GM12878 (cell line): Measurements from ENCODE around the gene SDF4.

ENCODE experiments used
- BHLHE40 ChIP-seq, 2 experiments: fragments of 450-650 bp in 1 of 2; IDR thresholded peaks; 2 replicates each; pipeline ENCODE4 v1.6.1; 2011 to 2017; ENCODE audit warnings: low read depth in 2 of 2, borderline replicate concordance in 1 of 2, improper control_type of control experiment in 1 of 2, low read length in 1 of 2, mild to moderate bottlenecking in 1 of 2
- CTCF ChIP-seq, 3 experiments: IDR thresholded peaks in 2 of 3; conservative IDR thresholded peaks in 1 of 3; 2 replicates each; pipeline ENCODE4 v1.5.1; 2011; ENCODE audit warnings: low read depth in 3 of 3, low read length in 3 of 3, mild to moderate bottlenecking in 3 of 3, control low read depth in 2 of 3, moderate library complexity in 2 of 3, inconsistent platforms in 1 of 3, mixed read lengths in 1 of 3; ENCODE audit not compliant: control insufficient read depth in 2 of 3, insufficient read depth in 1 of 3; ENCODE audit errors: extremely low read depth in 1 of 3
- EP300 ChIP-seq, 2 experiments: fragments of 150-350 bp in 1 of 2; IDR thresholded peaks; 2 replicates each; pipeline ENCODE4 v1.6.1; 2011 to 2012; ENCODE audit warnings: low read depth in 2 of 2, low read length in 2 of 2, borderline replicate concordance in 1 of 2, improper control_type of control experiment in 1 of 2, inconsistent platforms in 1 of 2; ENCODE audit not compliant: control insufficient read depth in 1 of 2
- FOS ChIP-seq: IDR thresholded peaks from 3 replicates; pipeline ENCODE4 v1.6.1; 2011; ENCODE audit warnings: borderline replicate concordance; ENCODE audit not compliant: insufficient read length; ENCODE audit errors: extremely low read depth
- POLR2A ChIP-seq: IDR thresholded peaks from 2 replicates; pipeline ENCODE4 v1.6.1; 2011; ENCODE audit warnings: low read depth, mild to moderate bottlenecking, low read length
- SMC3 ChIP-seq: IDR thresholded peaks from 2 replicates; pipeline ENCODE4 v1.6.1; 2011; ENCODE audit warnings: low read length, improper control_type of control experiment, borderline replicate concordance
- SUZ12 ChIP-seq: fragments of 200-600 bp; sonication (generic); IDR thresholded peaks from one replicate; pipeline ENCODE4 v1.6.1; 2018; ENCODE audit warnings: antibody characterized with exemption, mild to moderate bottlenecking; ENCODE audit not compliant: unreplicated experiment
- ZNF217 ChIP-seq: fragments of 450-650 bp; IDR thresholded peaks from 2 replicates; pipeline ENCODE4 v1.6.1; 2017; ENCODE audit warnings: antibody characterized with exemption, mild to moderate bottlenecking
- ZNF274 ChIP-seq: IDR thresholded peaks from one replicate; pipeline ENCODE4 v1.8.0; 2011; ENCODE audit not compliant: insufficient read length, insufficient read depth
- TF ChIP-seq, protein P1 (sequence below): IDR thresholded peaks from 2 replicates; pipeline ENCODE4 v1.6.1; 2011; ENCODE audit warnings: low read depth, low read length, improper control_type of control experiment, borderline replicate concordance
- TF ChIP-seq, protein P2 (sequence below): IDR thresholded peaks from 2 replicates; pipeline ENCODE4 v1.6.1; 2012; ENCODE audit warnings: low read depth, low read length, improper control_type of control experiment
- TF ChIP-seq, protein P3 (sequence below): IDR thresholded peaks from 2 replicates; pipeline ENCODE4 v1.6.1; 2012; ENCODE audit warnings: low read length, inconsistent platforms
- TF ChIP-seq, protein P4 (sequence below): IDR thresholded peaks from 2 replicates; pipeline ENCODE4 v1.6.1; 2011; ENCODE audit warnings: low read depth, mild to moderate bottlenecking, low read length, moderate library complexity, borderline replicate concordance; ENCODE audit errors: extremely low read depth

GRCh38 chr1:1242461-1243265 lies 10.9 kb upstream of the SDF4 start:
- TF ChIP-seq CTCF (IDR thresholded peaks at IDR 0.05 in 2 of 3, conservative IDR thresholded peaks at IDR 0.05 in 1 of 3; ENCODE audit: control insufficient read depth in 2 of 3, extremely low read depth in 1 of 3, insufficient read depth in 1 of 3, low read depth in 3 of 3, low read length in 3 of 3) (no peak), FOS (no peak), ZNF274 (no peak), SMC3 (no peak), EP300 (IDR thresholded peaks at IDR 0.05; ENCODE audit: borderline replicate concordance in 1 of 2, control insufficient read depth in 1 of 2, low read depth in 2 of 2, low read length in 2 of 2) (no peak), POLR2A (no peak), BHLHE40 (IDR thresholded peaks at IDR 0.05; ENCODE audit: borderline replicate concordance in 1 of 2, low read depth in 2 of 2, low read length in 1 of 2) (no peak), ZNF217 (no peak), SUZ12 (no peak)
- TF ChIP-seq, protein P1, sequence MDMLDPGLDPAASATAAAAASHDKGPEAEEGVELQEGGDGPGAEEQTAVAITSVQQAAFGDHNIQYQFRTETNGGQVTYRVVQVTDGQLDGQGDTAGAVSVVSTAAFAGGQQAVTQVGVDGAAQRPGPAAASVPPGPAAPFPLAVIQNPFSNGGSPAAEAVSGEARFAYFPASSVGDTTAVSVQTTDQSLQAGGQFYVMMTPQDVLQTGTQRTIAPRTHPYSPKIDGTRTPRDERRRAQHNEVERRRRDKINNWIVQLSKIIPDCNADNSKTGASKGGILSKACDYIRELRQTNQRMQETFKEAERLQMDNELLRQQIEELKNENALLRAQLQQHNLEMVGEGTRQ: no peak
- TF ChIP-seq, protein P2, sequence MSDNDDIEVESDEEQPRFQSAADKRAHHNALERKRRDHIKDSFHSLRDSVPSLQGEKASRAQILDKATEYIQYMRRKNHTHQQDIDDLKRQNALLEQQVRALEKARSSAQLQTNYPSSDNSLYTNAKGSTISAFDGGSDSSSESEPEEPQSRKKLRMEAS: no peak
- TF ChIP-seq, protein P3, sequence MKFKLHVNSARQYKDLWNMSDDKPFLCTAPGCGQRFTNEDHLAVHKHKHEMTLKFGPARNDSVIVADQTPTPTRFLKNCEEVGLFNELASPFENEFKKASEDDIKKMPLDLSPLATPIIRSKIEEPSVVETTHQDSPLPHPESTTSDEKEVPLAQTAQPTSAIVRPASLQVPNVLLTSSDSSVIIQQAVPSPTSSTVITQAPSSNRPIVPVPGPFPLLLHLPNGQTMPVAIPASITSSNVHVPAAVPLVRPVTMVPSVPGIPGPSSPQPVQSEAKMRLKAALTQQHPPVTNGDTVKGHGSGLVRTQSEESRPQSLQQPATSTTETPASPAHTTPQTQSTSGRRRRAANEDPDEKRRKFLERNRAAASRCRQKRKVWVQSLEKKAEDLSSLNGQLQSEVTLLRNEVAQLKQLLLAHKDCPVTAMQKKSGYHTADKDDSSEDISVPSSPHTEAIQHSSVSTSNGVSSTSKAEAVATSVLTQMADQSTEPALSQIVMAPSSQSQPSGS: no peak
- TF ChIP-seq, protein P4, sequence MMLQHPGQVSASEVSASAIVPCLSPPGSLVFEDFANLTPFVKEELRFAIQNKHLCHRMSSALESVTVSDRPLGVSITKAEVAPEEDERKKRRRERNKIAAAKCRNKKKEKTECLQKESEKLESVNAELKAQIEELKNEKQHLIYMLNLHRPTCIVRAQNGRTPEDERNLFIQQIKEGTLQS: no peak
